NCI-H345 treated with DMSO at 0.1 percent for 48 hours (cell line): ENCODE measurements around the gene ANAPC16.
"Not testable (repeated sequence)": the region's sequence is repeated elsewhere in the genome, so short reads cannot be mapped to it uniquely, and the experiment has no call there.

ENCODE experiments used
- DNase-seq: peaks from one replicate; lab custom pipeline; 2025; ENCODE audit not compliant: unreplicated experiment; lab: John Stamatoyannopoulos, UW

ANAPC16 gene

GRCh38 chr10:72242675-72243074 lies 26.9 kb downstream of the ANAPC16 start:
- DNase-seq: no peak

DNA sequence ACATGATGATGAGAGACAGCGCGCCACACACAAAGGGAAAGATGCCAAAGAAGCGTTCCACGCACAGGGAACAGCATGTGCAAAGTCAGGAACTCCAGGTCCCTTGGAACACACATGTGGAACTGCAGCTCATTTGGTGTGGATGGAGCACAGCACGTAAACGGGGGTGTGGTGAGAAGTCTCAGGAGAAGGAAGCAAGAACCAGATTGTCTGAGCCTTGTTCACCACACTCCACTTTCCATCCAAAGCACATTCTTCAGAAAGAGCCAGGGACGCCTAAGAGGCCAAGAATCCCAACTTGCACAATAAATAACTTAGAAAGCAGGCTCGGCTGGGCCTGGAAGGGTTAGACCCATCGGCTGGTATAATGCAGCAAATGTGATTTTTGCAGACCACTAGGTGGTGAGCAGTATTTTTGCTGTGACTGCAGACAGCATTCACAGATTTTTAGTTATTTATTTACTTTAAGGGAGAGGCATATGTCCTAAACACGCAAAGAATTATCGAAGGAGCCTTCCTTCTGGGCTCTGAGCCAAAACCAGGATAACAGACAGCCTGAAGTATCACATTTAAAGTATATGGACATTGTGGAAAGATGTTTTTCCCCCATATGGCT lies 28.1 kb downstream of the ANAPC16 start:
- DNase-seq: no peak

- DNase-seq: no peak
These were observed 28.8 kb downstream of the ANAPC16 start for GRCh38 chr10:72244573-72245038.

- no peak for DNase-seq
These were observed 30.2 kb downstream of the ANAPC16 start for GRCh38 chr10:72245949-72246525.

- DNase-seq: no peak
These were observed 32.8 kb downstream of the ANAPC16 start for GRCh38 chr10:72248468-72249151.

- not testable (repeated sequence) for DNase-seq
These were observed 33.5 kb downstream of the ANAPC16 start for GRCh38 chr10:72249176-72249862.

- DNase-seq: no peak
These were observed 34.9 kb downstream of the ANAPC16 start for GRCh38 chr10:72250666-72251065.

GRCh38 chr10:72251635-72252034 lies 35.8 kb downstream of the ANAPC16 start:
- no peak for DNase-seq

DNA sequence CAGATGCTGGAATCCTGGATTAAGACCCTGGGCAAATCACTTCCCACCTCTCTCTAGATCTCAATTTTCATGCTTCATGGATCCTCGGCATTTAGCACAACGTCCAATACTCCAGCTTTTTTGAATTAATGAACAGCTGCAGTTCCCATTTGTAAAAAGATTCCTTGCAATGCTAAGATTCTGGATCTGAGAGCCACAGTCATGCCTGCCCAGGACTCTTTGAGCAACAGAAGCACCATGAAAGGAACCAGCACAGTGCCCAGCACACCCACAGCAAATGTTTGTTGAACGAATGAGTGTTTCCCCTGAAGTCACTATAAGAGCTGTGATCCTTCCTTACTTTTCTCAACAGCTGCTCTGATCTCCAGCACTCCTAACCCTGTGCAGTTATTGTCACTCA lies 37.2 kb downstream of the ANAPC16 start:
- DNase-seq: no peak

GRCh38 chr10:72253578-72253977 lies 37.8 kb downstream of the ANAPC16 start:
- DNase-seq: no peak

- no peak for DNase-seq
These were observed 39.2 kb downstream of the ANAPC16 start for GRCh38 chr10:72254813-72255568.

GRCh38 chr10:72255977-72256729 lies 40.3 kb downstream of the ANAPC16 start:
- no peak for DNase-seq

DNA sequence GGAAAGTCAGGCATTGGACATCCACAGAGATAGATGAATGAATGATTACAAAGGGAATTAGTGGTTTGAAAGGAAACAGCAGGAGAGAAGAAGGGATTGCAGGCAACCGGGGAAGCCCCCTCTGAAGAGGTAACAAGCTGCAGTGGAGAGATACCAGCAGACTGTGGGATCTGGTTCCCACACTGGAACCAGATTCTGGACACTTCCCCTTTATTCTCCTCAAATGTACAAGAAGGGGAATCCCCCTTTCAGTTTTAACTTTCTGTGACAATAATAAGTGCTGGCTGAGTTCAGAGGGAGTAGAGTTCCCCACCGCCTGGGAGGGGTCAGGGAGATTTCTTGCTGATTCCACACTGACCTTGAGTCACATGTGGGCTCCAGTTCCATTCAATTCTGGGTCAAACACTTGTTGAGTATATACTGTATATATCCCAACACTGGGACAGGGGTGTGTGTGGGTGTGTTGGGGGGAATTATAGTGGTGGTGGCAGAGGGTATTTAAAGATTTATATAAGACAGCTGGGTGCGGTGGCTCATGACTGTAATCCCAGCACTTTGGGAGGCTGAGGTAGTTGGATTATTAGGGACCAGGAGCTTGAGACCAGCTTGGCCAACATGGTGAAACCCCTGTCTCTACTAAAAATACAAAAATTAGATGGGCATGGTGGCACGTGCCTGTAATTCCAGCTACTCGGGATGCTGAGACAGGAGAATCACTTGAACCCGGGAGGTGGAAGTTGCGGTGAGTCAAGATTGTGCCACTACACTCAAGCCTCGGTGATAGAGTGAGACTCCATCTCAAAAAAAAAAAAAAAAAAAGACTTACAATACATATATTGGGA lies 41.5 kb downstream of the ANAPC16 start:
- DNase-seq: no peak

DNA sequence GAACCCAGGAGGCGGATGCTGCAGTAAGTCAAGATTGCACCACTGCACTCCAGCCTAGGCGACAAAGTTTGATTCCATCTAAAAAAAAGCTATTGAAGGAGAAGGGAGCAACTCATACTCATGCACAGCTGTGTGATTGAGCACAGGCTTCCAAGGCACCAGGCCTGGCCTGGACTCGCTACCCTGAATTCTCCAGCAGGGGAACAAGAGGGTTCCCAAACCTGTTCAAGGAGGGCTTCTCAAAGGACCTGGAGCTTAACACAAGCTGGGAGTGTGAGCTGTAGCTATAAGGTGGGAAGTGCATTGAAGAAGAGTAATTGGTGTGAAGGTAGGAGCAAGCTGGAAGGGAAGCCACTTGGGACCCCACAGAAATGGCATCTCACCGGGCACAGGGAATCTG lies 42.8 kb downstream of the ANAPC16 start:
- no peak for DNase-seq

DNA sequence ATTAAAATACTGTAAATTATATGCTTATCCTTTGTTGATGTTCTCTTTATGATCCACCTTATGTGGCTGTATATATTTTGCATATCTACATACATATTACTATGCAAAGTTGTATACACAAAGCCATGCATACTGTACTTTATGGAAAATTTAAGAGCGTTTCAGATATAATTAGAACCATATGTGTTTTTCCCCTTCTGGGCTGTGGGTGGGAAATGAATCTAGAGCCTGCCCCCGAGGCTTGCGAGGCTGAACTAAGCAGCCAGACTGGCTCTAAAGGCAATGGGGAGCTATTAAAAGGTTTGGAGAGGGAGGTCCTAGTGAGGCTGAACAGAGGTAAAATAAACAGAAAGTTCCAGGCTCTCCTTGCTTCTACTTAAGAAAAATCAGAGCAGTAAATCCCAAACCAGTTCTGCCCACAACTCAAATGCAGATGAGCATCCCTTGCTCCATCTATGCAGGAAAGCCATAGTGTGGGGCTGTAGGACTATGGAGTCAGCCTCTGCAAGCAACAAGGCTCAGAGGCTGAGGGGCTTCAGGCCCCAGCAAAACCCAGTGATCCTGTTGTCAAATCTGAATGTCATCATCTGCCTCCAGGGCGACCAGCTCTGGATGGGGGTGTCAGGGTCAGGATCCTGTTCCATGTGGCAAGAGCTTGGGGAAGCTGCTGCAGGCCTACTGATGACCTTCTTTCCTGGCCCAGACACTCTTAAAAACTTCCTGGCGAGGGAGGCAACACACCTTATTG lies 43.9 kb downstream of the ANAPC16 start:
- DNase-seq: no peak

GRCh38 chr10:72260239-72260975 lies 44.6 kb downstream of the ANAPC16 start:
- no peak for DNase-seq

DNA sequence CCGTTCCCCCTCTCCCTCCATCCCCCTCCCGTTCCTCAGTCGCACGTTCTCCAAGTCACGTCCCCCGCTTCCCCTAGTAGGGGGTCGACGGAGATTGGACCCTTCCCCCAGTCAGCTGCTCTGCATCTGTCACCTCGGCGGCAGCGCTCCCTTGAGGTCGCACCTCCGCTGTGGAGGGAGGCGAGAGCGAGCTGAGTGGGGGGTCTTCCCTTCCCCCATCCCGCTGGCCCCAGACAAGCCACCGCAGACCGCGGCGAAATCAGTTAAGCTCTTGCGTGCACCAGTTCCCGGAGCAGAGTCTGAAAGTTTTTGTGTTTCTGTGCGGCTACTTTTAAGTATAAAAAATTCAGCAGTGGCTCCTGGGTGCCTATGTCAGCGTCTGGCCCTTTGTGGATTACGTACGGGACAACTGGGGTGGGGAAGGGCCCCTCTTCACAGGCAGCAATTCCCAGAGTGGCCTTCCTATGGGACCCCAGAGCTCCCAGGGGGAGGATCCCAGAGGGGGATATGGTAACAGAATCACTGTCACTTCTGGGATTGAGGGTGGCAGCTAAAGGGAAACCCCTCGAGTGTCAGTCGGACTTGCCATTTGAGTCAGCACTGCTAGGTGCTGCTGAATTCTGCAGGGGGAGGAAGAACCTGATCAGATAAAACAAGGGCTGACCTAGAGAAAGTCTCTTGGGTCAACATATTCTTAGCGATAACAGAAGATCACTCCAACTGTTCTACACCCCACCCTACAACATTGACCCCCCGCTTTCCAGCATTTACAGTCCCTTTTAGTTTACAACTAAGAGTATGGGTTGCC lies 45.4 kb downstream of the ANAPC16 start:
- DNase-seq: no peak
